Gastrocnemius medialis (tissue), 4 donors: ENCODE measurements around the gene LEMD2.

Source experiments
- POLR2A ChIP-seq, 2 donors: fragments of 450-650 bp; IDR thresholded peaks; one replicate each; pipeline ENCODE4 v1.6.1; 2017; ENCODE audit warnings: antibody characterized with exemption in 2 of 2, mild to moderate bottlenecking in 2 of 2, moderate library complexity in 2 of 2
- TF ChIP-seq, protein P1 (sequence below), 5 experiments: fragments of 450-650 bp in 3 of 5; fragments of 200-600 bp in 2 of 5; sonication (generic) in 2 of 5; IDR thresholded peaks in 4 of 5; conservative IDR thresholded peaks in 1 of 5; 1 replicate in 4 of 5; 2 replicates in 1 of 5; pipeline ENCODE4 v1.5.1; 2016 to 2019; ENCODE audit warnings: antibody characterized with exemption in 5 of 5, mild to moderate bottlenecking in 3 of 5, moderate library complexity in 3 of 5

GRCh38 chr6:33744895-33745546 is 43.9 kb downstream of the LEMD2 start:
- TF ChIP-seq POLR2A (IDR thresholded peaks at IDR 0.05) = peak in 1 of 2 donors; percentile 77
- TF ChIP-seq, protein P1, sequence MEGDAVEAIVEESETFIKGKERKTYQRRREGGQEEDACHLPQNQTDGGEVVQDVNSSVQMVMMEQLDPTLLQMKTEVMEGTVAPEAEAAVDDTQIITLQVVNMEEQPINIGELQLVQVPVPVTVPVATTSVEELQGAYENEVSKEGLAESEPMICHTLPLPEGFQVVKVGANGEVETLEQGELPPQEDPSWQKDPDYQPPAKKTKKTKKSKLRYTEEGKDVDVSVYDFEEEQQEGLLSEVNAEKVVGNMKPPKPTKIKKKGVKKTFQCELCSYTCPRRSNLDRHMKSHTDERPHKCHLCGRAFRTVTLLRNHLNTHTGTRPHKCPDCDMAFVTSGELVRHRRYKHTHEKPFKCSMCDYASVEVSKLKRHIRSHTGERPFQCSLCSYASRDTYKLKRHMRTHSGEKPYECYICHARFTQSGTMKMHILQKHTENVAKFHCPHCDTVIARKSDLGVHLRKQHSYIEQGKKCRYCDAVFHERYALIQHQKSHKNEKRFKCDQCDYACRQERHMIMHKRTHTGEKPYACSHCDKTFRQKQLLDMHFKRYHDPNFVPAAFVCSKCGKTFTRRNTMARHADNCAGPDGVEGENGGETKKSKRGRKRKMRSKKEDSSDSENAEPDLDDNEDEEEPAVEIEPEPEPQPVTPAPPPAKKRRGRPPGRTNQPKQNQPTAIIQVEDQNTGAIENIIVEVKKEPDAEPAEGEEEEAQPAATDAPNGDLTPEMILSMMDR (IDR thresholded peaks at IDR 0.05 in 4 of 5, conservative IDR thresholded peaks at IDR 0.05 in 1 of 5) = no peak
